Endodermal cell (in vitro differentiated cells): ENCODE results near the gene CFAP61. TPM values are rescaled to one million over a fixed set of nuclear protein-coding genes. Genes with fewer than 3 reads are reported as not detected.

Experiments
- DNase-seq: peaks from one replicate; pipeline ENCODE4 v3.0.0-alpha.2; 2017
- H3K27ac ChIP-seq: 2 replicates; pipeline ENCODE4 v1.5.1; 2013; ENCODE audit warnings: mild to moderate bottlenecking, low read depth, low read length, moderate library complexity
- H3K27me3 ChIP-seq: 2 replicates; pipeline ENCODE4 v1.6.1; 2013; ENCODE audit warnings: mild to moderate bottlenecking, low read length, moderate library complexity; ENCODE audit not compliant: insufficient read depth, control insufficient read depth, poor library complexity, severe bottlenecking
- H3K36me3 ChIP-seq: 2 replicates; pipeline ENCODE4 v1.7.0; 2013; ENCODE audit warnings: mild to moderate bottlenecking, low read length, moderate library complexity; ENCODE audit not compliant: control insufficient read depth, insufficient read depth
- H3K4me1 ChIP-seq: one replicate; pipeline ENCODE4 v1.7.0; 2013; ENCODE audit warnings: low read length; ENCODE audit not compliant: control insufficient read depth, insufficient read depth
- H3K4me3 ChIP-seq: 2 replicates; pipeline ENCODE4 v1.5.1; 2013; ENCODE audit warnings: mild to moderate bottlenecking, low read length, moderate library complexity
- H3K9ac ChIP-seq: 2 replicates; pipeline ENCODE4 v1.6.1; 2013; ENCODE audit warnings: mild to moderate bottlenecking, low read length, moderate library complexity; ENCODE audit not compliant: poor library complexity, severe bottlenecking; ENCODE audit errors: extremely low read depth
- H3K9me3 ChIP-seq: 2 replicates; pipeline ENCODE4 v1.6.1; 2013; ENCODE audit warnings: mild to moderate bottlenecking, low read length, moderate library complexity; ENCODE audit not compliant: control insufficient read depth
- H3K27ac Mint-ChIP-seq: 2 replicates; pipeline ENCODE4 v1.8.0; 2020; ENCODE audit warnings: mixed read lengths
- H3K27me3 Mint-ChIP-seq: 2 replicates; pipeline ENCODE4 v1.8.0; 2021; ENCODE audit warnings: mild to moderate bottlenecking, mixed read lengths; ENCODE audit not compliant: insufficient read depth
- H3K36me3 Mint-ChIP-seq: 2 replicates; pipeline ENCODE4 v1.8.0; 2020; ENCODE audit warnings: low read depth, mixed read lengths
- H3K4me1 Mint-ChIP-seq: 2 replicates; pipeline ENCODE4 v1.8.0; 2020; ENCODE audit warnings: mixed read lengths
- H3K4me3 Mint-ChIP-seq: 2 replicates; pipeline ENCODE4 v1.8.0; 2020; ENCODE audit warnings: mild to moderate bottlenecking, moderate library complexity, mixed read lengths
- H3K9me3 Mint-ChIP-seq: 2 replicates; pipeline ENCODE4 v1.8.0; 2020; ENCODE audit warnings: mild to moderate bottlenecking, mixed read lengths
- CTCF ChIP-seq: fragments of 200-600 bp; sonication (generic); conservative IDR thresholded peaks from 2 replicates; pipeline ENCODE4 v1.5.0; 2021; ENCODE audit warnings: antibody characterized with exemption, mild to moderate bottlenecking
- WGBS, 2 experiments: methylation state at CpG; one replicate each; pipeline versions ENCODE4 v1.1.5 to v1.1.7; 2013; ENCODE audit warnings: missing lambda C conversion rate in 2 of 2, mixed read lengths in 1 of 2; ENCODE audit not compliant: insufficient coverage in 1 of 2, insufficient read length in 1 of 2; 5-methylcytosine and 5-hydroxymethylcytosine counted together
- total RNA-seq, 2 donors: library from RNA; stranded (reverse); fragmentation: NEBNext Ultra II Directional in 1 of 2; extraction: Animal tissue kit (Norgen Biotek cat#: 25700) in 1 of 2; gene quantifications; 2 replicates in 1 of 2; 3 replicates in 1 of 2; pipeline ENCODE4 v1.2.1, GENCODE V29; 2021

Gene CFAP61
- total RNA-seq, 2 donors from 2014 or later, result 0.64 to 0.73 TPM

- no peaks in the 10 kb centered on the region for H3K36me3 ChIP-seq
- no peak for DNase-seq
- Mint-ChIP-seq H3K27me3 (peaks cover 2% of the 10 kb centered on the region), H3K9me3 (peaks cover 6% of the 10 kb centered on the region), H3K4me3 (no peak overlapping the region), H3K36me3 (no peaks in the 10 kb centered on the region), H3K4me1 (peaks cover 3% of the 10 kb centered on the region), H3K27ac (no peak overlapping the region)
- H3K9me3 ChIP-seq, result no peaks in the 10 kb centered on the region
- peak overlapping the region; percentile 47 for H3K27ac ChIP-seq
- H3K9ac ChIP-seq, result no peak overlapping the region
- H3K4me3 ChIP-seq, result no peak overlapping the region
- 85 to 96% methylated on average over 10 to 13 of the region's 13 CpGs for WGBS, 2 experiments
- TF ChIP-seq CTCF, result no peak
- no peaks in the 10 kb centered on the region for H3K27me3 ChIP-seq
- H3K4me1 ChIP-seq, result no peaks in the 10 kb centered on the region
Observed at GRCh38 chr20:20317621-20318364, 265.5 kb downstream of the CFAP61 start.

- Mint-ChIP-seq H3K27ac (no peak overlapping the region), H3K4me3 (no peak overlapping the region)
- DNase-seq, result no peak
Observed at GRCh38 chr20:20318365-20319161, 266.2 kb downstream of the CFAP61 start.

GRCh38 chr20:20321134-20321533, 268.8 kb downstream of the CFAP61 start:
- H3K4me3 ChIP-seq, result no peak overlapping the region
- no peak overlapping the region for H3K4me3 Mint-ChIP-seq
- no peak overlapping the region for H3K27ac ChIP-seq
- no peaks in the 10 kb centered on the region for H3K9me3 Mint-ChIP-seq
- no peak overlapping the region for H3K27ac Mint-ChIP-seq
- WGBS, 2 experiments, result no CpG with 5 or more reads among the region's 1 CpG
- H3K36me3 ChIP-seq, result no peaks in the 10 kb centered on the region
- H3K4me1 ChIP-seq, result no peaks in the 10 kb centered on the region
- peaks cover 3% of the 10 kb centered on the region for H3K4me1 Mint-ChIP-seq
- H3K27me3 ChIP-seq, result no peaks in the 10 kb centered on the region
- H3K9me3 ChIP-seq, result no peaks in the 10 kb centered on the region
- H3K36me3 Mint-ChIP-seq, result no peaks in the 10 kb centered on the region
- no peak for DNase-seq
- no peak for TF ChIP-seq CTCF
- peaks cover 2% of the 10 kb centered on the region for H3K27me3 Mint-ChIP-seq
- H3K9ac ChIP-seq, result no peak overlapping the region

More at GRCh38 chr20:20318365-20319161, 266.2 kb downstream of the CFAP61 start:
- Histone ChIP-seq H3K4me1 (no peaks in the 10 kb centered on the region), H3K9ac (no peak overlapping the region), H3K9me3 (no peaks in the 10 kb centered on the region), H3K4me3 (no peak overlapping the region), H3K27ac (no peak overlapping the region), H3K36me3 (no peaks in the 10 kb centered on the region), H3K27me3 (no peaks in the 10 kb centered on the region)
- WGBS, 2 experiments, result 84 to 93% methylated on average over 9 of the region's 9 CpGs
- peaks cover 3% of the 10 kb centered on the region for H3K4me1 Mint-ChIP-seq
- peaks cover 5% of the 10 kb centered on the region for H3K9me3 Mint-ChIP-seq
- H3K36me3 Mint-ChIP-seq, result no peaks in the 10 kb centered on the region
- TF ChIP-seq CTCF, result no peak
- H3K27me3 Mint-ChIP-seq, result peaks cover 2% of the 10 kb centered on the region
